Stimulated activated naive CD8-positive, alpha-beta T cell treated with anti-CD3 and anti-CD28 coated beads, Interleukin-15, Interleukin-2, amounts not matched to agents 100 U/mL and 50 U/mL, for 24 hours (primary cell): Measurements from ENCODE around the gene TCF4.
A peak's percentile ranks its signal among the peaks of the same experiment; 100 is the strongest.

Experiments used
- ATAC-seq: fragments of 150-1000 bp; cut with Tn5 transposase; one replicate; pipeline ENCODE4 v1.10.0; 2021
- DNase-seq: peaks from one replicate; pipeline ENCODE4 v3.0.0; 2021

The TCF4 gene

DNA sequence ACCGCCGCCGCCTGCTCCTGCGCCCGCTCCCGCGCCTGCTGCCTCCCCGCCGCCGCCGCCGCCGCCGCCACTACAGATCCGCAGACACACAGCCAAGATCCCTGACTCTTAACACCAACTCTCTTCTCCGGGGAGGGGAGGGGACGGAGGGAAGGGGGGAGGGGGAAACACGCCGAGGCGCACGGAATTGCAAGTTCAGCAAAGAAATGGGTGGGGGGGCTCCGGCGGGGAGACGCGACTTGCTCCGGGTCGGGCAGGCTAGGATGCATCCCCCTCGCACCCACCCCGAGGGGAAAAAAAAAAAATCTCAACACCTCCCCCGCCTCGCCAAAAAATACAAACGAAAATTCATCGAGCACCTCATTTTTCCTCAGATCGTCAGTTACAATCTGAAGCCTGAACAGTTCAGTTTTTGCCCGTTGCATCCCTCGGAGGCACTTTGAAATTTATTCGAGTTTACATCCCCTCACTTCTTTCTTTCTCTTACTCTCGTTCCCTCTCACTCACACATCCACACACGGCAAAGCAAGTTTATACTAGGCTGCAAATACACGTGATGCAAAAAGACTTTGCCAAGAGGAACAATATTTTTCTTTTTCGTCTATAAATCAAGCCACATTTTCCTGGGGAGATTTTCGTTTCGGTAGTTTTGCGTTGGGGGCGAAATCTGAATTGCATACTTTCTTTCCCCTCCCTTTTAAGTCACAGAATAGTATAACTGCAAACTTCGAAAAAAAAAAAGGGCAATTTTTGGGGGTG, at the start of gene TCF4:
Gene TCF4, minus strand, starts transcription at position 82 of the 759 bp plus-strand sequence. CDS start 1,076 bp downstream, outside the sequence.
- ATAC-seq (no peak), DNase-seq (peak; percentile 31)

DNA sequence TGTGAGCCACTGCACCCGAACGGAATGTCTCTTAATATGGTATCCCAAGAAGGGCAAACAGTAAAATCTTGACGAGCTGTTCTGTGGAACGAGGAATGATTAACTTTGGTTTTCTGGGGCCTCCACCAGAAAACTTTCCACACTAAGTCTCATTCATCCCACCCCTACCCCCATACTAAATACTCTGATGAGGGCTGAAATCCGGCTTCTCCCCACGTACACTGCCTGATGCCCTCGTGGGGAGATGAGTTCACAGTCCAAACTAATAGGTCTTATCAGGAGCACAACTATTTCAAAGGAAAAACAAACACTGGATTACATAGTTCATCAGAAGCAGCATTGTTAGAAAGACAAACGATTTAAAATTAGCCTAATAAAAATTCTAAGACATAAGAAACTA, 49.2 kb upstream of the TCF4 start:
- no peak for ATAC-seq
- no peak for DNase-seq

DNA sequence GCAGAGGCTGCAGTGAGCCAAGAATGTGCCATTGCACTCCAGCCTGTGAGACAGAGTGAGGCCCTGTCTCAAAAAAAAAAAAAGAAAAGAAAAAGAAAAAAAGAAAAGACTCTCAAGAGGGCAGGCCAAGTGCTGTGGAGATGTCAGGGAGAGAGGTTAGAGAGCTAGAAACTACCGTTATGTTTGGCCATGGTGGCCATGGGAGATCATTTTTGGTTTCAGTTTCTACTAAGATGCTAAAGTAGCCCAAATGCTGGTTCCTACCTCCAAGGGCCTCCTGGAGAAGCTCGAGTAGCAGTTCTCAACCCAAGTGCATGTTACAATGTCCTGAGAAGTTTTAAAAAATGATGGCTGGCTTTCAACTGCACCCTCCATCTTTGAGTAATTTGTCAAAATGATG, 47.4 kb upstream of the TCF4 start:
- ATAC-seq (no peak), DNase-seq (no peak)

DNA sequence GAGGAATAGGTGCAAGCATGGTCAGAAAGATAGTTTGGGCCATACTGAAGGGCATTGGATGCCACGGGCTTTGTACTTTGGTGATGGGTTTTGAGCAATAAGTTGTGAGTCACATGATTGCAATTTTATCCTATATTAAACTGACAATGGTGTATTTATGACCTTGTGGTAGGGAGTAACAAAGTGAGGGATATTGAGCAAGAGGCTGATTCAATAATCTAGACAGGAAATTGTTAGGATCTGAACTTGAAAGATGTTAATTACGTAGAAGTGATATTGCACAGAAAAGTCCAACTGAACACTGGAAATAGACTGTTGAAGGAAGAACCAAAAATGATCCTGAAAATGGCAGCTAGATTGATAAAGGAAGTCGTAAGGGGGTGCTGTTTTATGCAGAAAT, 46.6 kb upstream of the TCF4 start:
- DNase-seq: no peak
- no peak for ATAC-seq

DNA sequence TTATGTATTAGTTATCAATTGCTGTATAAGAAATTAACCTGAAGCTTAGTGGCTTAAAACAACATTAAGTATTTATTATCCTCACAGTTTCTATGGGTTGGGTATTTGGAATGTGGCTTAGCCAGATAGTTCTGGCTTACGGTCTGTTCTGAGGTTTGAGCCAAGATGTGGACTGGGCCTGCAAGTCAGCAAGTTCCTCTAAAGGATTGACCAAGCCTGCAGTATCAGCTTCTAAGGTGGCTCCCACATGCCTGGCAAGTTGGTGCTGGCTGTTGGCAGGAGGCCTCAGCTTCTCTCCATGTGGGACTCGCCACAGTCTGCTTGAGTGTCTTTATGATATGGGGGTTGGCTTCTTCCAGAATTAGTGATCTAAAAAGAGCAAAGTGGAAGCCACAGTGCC, 45.0 kb upstream of the TCF4 start:
- no peak for ATAC-seq
- DNase-seq: no peak

DNA sequence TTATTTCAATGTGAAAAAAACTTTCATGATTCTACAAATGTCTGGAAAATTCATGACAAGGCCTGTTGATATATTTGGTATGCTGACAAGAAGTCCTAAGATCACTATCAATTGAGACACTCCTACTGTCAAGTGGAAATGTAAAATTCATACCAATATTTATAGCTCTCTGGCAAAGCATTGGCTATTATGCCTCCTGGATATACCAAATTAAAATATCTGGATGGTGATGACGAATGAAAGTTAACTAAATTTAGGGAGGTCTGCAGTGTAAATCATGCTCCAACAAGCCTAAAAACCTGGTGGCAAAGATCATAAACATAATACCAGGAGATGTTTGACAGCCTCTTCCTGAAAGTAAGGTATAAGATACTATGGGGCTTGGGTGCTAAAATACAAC, 41.1 kb upstream of the TCF4 start:
- ATAC-seq (no peak), DNase-seq (no peak)

DNA sequence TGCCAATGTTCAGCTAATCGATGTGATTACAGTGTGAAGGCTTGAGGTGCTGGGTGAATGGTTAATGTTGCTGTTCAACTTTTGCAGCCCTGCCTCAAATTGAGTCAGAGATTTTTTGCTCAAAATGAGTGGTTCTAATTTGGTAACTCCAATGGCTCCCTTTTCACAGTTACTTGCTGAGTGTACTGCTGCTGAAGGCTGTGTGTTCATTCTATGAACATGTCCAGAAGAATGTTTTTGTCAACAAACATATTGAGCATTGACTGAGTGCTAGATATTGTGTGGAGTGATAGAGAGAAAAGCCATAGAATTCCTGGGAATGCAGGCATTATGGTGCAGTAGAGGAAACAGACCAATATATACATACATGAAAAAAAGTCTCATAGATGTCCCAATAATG, 39.0 kb upstream of the TCF4 start:
- DNase-seq (no peak), ATAC-seq (no peak)

DNA sequence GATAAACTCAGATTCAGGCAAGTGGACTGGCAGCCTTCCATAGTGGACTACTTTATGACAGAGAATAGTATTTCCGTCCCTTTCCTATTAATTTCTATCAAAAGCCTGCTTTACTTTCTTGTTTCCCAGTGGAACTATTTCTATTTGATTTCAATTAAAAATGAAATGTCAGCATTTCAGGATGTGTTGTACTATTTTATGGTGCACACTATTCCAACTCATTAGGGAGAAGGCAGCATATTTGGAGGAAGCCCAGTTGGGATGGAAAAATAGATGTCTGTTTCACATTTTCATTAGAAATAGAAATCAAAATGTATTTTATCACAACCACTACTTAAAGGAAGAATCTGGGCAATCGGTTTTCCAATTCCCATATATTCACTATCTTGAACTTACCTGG, 37.9 kb upstream of the TCF4 start:
- no peak for DNase-seq
- no peak for ATAC-seq

DNA sequence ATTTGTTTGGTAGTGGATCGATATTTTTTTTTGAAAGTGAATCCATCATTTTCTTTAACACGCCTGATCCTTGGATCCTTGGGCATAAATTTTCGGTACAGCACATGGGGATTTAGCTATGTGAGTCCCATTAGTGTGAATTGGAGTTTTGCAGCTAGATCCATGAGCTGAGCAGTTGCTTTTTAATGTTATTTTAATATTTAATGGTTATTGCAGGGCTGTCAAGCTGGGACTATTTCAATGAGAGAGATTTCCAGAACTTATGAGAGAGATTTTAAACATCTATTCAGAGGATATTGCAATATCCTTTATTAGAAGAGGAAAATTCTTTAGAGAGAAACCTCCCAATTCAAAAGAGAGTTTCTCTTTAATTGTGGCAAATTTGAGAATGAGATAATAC, 35.6 kb upstream of the TCF4 start:
- no peak for ATAC-seq
- no peak for DNase-seq

DNA sequence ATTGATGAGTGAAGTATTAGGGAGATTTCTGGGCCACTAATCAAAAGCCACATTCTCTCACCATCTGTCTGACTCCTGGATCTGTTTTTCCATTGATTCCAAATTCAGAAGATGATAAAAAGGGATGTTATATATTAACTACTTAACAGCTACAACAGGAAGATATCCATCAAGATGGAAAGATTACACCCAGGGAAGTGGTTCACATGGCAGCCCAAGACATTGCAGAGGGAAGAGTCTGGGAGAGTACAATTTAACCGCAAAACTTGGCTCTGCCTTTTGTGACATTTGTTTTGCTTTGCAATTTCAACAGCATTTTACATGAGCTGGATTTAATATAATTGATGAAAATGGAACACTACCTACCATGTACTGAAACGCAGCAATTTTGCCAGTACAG, 22.5 kb upstream of the TCF4 start:
- ATAC-seq: no peak
- no peak for DNase-seq

DNA sequence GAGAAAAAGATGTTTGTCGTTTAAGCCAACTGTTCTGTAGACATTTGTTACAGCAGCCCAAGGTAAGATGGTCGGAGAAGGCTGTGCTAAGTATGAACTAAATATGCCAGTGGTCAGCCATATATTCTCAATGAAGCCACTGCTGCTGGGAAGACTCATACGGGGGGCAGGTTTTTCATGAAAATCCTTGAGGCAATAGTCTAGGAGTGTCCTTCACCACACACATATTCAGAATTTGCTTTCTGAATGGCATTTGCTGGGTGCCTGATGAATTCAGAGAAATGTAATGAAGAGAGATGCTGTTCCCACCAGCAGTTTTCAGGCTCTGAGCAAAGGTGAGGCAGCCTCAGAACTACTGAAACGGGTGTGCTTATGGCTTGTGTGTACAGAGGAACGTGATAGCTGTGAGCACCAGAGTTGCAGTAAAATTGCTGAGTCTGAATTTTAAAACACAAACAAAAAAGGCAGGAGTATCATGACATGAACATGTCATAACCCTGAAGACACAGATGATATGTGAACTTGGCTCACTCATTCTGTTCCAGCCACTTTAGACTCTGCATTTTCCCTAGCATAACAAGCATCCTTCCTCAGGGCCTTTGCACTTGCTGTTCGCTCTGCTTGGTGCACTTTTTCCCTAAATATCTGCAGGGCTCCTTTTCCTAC, 21.3 kb upstream of the TCF4 start:
- no peak for ATAC-seq
- no peak for DNase-seq

DNA sequence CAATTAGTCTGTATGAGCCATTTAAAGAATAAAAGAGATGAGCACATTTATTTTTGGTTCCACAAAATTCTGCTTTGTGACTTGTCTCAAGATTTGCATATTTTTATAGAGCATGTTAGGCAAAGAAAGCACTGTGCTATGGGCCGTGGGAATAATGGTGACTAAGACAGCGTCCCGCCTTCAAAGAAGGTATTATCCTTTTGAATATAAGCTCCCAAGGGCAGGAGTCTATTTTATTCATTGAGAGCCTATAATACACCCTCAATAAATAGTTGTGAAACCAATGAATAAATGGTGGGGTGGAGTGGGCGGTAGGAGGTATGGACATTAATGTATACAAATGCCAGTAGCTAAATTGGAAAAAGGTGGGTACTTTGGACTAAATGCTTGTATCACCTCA, 20.5 kb upstream of the TCF4 start:
- ATAC-seq (no peak), DNase-seq (no peak)

DNA sequence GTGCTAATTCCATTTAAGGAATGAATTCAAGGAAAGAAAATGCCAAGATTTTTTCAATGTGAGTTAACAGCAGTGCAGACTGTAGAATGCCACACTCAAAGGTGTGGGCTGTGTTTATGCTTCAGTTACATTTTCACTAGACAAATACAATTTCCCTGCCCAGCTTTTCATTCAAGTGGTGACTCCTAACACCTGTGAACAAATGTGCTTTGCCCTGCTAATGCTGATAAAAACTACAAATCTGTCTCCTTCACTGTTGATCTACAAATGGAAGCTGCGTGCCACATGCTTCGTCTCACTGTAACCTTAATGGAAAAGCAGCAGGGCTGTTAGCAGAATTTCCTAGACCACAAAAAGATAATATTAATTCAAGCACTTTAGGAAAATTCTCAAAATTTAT, 19.8 kb upstream of the TCF4 start:
- DNase-seq: no peak
- no peak for ATAC-seq

DNA sequence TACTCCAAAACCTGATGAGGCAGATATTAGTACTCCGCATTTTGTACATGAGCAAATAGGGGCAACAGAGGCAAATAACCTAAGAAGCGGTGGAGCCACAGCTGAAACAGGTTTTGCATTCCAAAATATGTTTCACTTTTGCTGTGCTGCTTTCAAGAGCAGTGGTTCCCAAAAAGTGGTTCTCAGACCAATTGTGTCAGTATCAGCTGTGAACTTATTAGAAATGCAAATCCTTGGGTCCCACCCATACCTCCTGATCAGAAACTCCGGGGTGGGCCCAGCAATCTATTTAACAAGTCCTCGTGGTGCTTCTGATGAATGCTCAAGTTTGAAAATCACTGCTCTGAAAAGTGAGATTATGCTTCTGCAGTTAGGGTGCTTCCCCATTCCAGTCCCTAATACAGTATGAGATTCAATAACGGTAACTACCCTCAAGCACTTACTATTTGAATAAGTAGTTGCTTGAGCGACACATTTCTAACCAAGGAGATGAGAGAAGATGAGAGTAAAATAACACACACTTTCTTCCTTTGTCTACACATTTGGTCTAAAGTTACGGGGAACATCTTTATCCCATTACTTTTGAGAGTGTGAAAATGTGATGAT, 17.8 kb upstream of the TCF4 start:
- ATAC-seq (no peak), DNase-seq (no peak)

DNA sequence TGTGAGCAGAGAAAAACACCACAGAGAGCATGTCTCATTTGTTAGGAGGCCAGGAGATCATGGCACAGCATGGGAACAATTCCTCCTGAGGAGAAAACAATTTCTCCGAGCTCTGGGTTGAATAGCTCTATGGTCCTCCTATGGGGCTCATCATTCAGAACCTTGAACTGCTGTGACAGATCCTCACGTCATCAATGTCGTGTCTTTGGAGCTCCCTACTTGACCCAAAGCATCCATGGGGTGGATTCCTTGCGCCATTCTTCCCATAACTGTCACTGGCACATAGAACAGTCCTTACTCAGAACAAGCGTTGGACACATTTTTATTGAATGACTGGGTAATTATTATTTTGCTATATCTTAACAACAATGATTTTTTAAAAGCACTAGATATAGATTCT, 15.8 kb upstream of the TCF4 start:
- ATAC-seq (no peak), DNase-seq (no peak)

DNA sequence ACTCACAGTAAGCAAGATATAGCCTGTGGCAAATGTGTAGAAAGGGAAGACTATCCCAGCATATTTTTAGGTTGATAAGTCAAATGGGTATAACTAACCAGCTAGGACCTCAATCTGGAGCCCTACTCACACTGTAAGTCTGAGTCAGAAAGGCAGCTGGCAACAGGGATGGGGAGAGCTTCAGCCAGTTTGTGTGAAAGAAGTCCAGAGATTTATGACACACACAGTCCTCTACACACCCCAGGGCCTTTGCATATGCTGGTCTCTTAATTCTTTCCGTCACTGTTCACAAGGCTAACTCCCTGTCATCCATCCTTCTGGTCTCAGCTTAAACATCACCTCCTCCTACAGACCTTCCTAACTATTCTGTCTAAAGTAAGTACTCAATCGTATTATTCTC, 5.9 kb upstream of the TCF4 start:
- ATAC-seq: no peak
- DNase-seq: no peak

DNA sequence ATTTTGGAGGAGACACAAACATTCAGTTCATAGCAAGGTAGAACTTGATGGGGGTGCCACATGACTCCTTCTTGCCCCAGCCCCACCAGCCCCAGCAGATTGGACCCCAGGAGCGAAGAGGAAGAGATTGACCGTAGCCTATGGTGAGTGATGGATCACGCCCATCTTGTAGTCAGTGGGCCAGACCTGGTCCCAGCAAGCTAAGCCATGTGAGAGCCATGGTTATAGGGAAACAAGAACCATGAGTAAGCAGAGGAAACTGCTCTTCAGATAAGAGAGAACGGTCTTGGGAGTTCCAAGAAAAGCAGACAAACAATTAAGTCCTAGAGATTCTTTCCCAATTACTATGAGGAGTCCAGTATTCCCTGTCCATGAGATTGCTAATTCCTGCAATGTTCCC, 4.6 kb upstream of the TCF4 start:
- ATAC-seq (no peak), DNase-seq (no peak)

DNA sequence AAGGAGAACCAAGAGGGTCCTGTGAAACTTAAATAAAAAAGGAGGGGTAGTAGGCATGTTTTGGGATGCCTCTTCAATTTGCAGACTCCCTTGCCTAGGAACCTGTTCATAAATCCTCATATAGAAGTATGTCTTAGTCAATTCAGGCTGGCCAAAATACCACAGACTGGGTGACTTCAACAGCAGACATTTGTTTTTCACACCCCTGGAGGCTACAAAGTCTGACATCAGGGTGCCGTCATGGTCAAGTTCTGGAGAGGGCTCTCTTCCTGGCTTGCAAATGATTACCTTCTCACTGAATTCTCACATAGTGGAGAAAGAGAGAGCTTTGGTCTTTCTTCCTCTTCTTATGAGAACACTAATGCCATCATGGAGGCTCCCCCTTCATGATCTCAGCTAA, 4.1 kb upstream of the TCF4 start:
- no peak for ATAC-seq
- no peak for DNase-seq

DNA sequence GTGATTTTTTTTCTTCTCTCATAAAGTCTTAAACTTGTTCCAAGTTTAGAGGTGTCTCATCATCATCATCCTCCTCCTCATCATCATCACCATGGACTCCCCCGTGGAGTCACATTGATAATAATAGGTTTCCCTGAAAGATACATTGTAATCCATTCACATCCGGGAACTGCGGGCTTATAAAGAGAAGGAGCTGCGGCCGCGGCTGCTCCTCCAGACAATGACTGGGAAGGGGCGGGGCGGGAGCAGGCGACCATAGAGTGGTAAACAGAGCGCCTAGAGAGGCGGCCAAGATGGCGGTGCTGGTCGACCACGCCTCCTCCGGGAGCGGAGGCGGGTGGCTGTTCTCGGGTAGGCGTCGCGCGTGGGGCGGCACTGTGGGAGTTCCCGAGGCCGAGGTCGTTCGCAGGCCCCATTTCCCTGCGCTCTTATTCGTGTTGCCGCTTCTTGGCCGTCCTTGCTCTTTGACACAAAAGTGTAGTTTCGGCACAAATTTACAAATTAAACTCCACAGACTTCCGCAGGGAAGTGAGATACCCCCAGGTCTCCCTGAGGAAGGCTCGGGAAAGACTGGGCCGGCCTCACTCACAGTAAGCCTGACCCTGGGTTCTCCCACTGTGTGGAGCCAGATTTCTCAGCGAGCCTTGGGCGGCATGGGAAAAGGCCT, 1.8 kb upstream of the TCF4 start:
- peak; percentile 84 for ATAC-seq

DNA sequence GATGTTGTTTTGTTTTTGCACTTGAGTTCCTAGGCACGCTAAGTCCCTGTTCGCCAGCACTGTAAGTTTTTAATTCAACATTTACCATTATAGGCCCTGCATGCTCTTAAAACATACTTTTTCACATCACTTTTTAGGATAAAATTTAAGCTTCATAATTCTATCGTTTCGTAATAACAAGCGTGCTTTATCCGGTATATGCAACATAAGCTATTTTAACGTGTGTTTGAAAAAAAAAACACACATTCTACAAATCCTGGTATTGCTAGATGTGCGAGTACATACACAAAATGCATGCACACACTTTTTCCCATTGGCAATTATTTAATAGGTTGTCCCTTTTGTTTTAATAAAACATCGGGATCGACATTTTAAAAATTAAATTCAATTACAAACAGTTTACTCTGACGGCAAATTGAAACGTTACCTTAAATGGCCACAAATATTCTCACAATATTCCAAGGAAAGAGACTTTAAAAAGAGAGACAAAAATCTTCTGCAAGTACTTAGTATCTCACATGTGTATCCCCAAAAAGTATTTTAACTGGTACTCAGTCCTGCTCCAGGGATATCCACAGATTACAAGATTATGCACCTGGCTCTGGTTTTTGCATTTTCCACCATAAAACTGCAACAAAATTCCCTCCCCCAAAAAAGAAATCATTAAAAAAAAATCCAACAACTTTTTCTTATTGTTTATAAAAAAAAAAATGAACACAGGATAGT, 1.0 kb upstream of the TCF4 start:
- no peak for DNase-seq

More for the DNA sequence above, 1.8 kb upstream of the TCF4 start:
- DNase-seq: peak; percentile 81

DNA sequence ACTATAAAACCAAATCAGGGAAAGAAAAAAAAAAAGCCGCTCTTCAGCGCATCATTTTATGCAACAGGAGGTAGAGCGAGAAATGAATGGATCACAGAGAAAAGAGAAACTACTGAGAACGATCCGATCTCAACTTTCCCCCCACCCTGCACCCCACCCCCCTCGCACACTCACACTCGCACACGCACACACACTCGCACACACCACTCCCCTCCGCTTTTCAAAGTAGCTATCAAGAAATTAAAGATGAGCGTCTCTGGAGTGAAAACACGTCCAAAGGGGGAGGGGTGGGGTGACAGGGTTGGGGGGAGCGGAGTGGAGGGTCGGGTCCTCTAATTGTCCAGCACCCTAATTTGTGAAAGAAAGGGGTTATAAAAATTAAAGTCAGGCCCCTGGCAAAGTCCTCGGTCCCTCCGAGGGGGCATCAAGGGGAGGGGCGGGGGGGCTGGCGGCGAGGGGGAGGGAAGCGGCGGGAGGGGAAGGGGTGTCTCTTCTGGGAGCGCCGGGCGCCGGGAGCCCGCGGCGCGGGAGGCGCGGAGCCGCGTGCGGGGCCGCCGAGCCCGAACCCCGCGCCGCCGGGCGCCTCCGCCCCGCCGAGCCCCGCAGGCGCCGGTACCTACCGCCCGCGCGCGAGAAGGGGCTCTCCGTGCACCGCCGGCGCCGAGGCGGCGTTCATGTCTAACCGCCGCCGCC, 428 bp downstream of the TCF4 start:
- peak; percentile 12 for DNase-seq
- ATAC-seq: peak; percentile 31

More for the DNA sequence above, 1.0 kb upstream of the TCF4 start:
- no peak for ATAC-seq
